Spleen (tissue), 7 donors: Measurements from ENCODE around the gene HHAT.

Experiments
- POLR2A ChIP-seq, 3 donors: fragments of 450-650 bp; IDR thresholded peaks; one replicate each; pipeline ENCODE4 v1.5.1; 2017; ENCODE audit warnings: antibody characterized with exemption in 3 of 3, mild to moderate bottlenecking in 1 of 3
- POLR2AphosphoS5 ChIP-seq, 3 donors: sonication (generic); formaldehyde crosslinking; IDR thresholded peaks; one replicate each; pipeline ENCODE4 v1.5.1; 2017; ENCODE audit warnings: antibody characterized with exemption in 3 of 3
- TF ChIP-seq, protein P1 (sequence below), 11 experiments: fragments of 200-600 bp in 7 of 11; fragments of 450-650 bp in 4 of 11; sonication (generic) in 4 of 11; IDR thresholded peaks in 8 of 11; conservative IDR thresholded peaks in 3 of 11; 1 replicate in 7 of 11; 2 replicates in 4 of 11; pipeline versions ENCODE4 v1.4.0 to v1.8.0; 2016 to 2021; ENCODE audit warnings: antibody characterized with exemption in 11 of 11, inconsistent platforms in 4 of 11, mild to moderate bottlenecking in 1 of 11
- donor health status: DM: no; HTN: no; CAD: no; lungs with moderate emphysema.
- donor health status: DM: no; HTN: no; CAD: no.
- donor health status: DM: no; HTN: no; CAD: no.

GRCh38 chr1:210600421-210601159, 271.9 kb downstream of the HHAT start:
- TF ChIP-seq, protein P1, sequence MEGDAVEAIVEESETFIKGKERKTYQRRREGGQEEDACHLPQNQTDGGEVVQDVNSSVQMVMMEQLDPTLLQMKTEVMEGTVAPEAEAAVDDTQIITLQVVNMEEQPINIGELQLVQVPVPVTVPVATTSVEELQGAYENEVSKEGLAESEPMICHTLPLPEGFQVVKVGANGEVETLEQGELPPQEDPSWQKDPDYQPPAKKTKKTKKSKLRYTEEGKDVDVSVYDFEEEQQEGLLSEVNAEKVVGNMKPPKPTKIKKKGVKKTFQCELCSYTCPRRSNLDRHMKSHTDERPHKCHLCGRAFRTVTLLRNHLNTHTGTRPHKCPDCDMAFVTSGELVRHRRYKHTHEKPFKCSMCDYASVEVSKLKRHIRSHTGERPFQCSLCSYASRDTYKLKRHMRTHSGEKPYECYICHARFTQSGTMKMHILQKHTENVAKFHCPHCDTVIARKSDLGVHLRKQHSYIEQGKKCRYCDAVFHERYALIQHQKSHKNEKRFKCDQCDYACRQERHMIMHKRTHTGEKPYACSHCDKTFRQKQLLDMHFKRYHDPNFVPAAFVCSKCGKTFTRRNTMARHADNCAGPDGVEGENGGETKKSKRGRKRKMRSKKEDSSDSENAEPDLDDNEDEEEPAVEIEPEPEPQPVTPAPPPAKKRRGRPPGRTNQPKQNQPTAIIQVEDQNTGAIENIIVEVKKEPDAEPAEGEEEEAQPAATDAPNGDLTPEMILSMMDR (IDR thresholded peaks at IDR 0.05 in 8 of 11, conservative IDR thresholded peaks at IDR 0.05 in 3 of 11): no peak
- TF ChIP-seq POLR2AphosphoS5 (IDR thresholded peaks at IDR 0.05) (no peak), POLR2A (IDR thresholded peaks at IDR 0.05) (no peak)
